ENCODE data around the gene IBA57. TPM values are rescaled to one million over a fixed set of nuclear protein-coding genes. Genes with fewer than 3 reads are reported as not detected.

IBA57 gene
- polyA plus RNA-seq, 2 of the 4 experiments (the other 2 are of a cell fraction): 1.5 to 2.2 TPM

DNA sequence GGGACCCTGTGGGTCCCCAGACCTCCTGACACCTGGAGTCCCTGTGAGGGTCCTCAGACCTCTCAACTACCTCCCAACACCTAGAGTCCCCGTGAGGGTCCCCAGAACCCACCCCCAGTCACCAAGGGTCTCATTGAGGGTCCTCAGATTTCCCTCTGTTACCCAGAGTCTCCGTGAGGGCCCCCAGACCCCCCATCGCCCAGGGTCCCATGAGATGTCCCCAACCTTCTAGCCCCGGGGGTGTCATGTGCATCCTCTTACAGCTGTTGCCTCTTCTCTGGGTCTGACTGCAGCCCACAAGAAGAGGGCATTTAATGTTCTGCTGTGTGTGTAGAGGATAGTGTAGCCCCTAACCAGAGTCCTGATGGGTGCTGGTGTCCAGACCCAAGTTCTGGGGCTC lies 17.8 kb upstream of the IBA57 start:
- Histone ChIP-seq H3K9me3 (no peaks in the 10 kb centered on the region), H3K4me2 (no peak overlapping the region), H3K27ac (no peak overlapping the region), H3K4me1 (peaks cover 5% of the 10 kb centered on the region; the same call in 1 of the 3 replicates), H3K4me3 (no peak overlapping the region)
- no peak for ATAC-seq
- FAIRE-seq: no peak
- WGBS (ENCODE audit: missing lambda C conversion rate): 91% methylated on average over 4 of the region's 4 CpGs
- no peak for DNase-seq (ENCODE audit: low read depth in 1 of 2, low spot score in 1 of 2)
- ChIA-PET CTCF (interaction anchor here (0.7 to 2.6 kb wide), 2 partner anchors 18 to 132 kb away, joined by 3 to 9 read pairs; partner anchors contain the start of gene IBA57), POLR2A (no interaction called here)
- TF ChIP-seq BHLHE40 (IDR thresholded peaks at IDR 0.05; ENCODE audit: low read depth, low read length): no peak
- no peak for TF ChIP-seq HOXA7 (CRISPR knock-in tag; IDR thresholded peaks at IDR 0.05)
- no peak for TF ChIP-seq RCOR1 (IDR thresholded peaks at IDR 0.05; ENCODE audit: low read depth, low read length)
- no peak for TF ChIP-seq EP300 (IDR thresholded peaks at IDR 0.05)
- no peak for TF ChIP-seq HOXB13 (CRISPR knock-in tag; IDR thresholded peaks at IDR 0.05; ENCODE audit: low read depth)
- TF ChIP-seq, protein P1, sequence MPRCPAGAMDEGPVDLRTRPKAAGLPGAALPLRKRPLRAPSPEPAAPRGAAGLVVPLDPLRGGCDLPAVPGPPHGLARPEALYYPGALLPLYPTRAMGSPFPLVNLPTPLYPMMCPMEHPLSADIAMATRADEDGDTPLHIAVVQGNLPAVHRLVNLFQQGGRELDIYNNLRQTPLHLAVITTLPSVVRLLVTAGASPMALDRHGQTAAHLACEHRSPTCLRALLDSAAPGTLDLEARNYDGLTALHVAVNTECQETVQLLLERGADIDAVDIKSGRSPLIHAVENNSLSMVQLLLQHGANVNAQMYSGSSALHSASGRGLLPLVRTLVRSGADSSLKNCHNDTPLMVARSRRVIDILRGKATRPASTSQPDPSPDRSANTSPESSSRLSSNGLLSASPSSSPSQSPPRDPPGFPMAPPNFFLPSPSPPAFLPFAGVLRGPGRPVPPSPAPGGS (IDR thresholded peaks at IDR 0.05): no peak
- TF ChIP-seq, protein P2, sequence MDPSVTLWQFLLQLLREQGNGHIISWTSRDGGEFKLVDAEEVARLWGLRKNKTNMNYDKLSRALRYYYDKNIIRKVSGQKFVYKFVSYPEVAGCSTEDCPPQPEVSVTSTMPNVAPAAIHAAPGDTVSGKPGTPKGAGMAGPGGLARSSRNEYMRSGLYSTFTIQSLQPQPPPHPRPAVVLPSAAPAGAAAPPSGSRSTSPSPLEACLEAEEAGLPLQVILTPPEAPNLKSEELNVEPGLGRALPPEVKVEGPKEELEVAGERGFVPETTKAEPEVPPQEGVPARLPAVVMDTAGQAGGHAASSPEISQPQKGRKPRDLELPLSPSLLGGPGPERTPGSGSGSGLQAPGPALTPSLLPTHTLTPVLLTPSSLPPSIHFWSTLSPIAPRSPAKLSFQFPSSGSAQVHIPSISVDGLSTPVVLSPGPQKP (IDR thresholded peaks at IDR 0.05; ENCODE audit: low read depth, low read length): no peak
- TF ChIP-seq JUN (IDR thresholded peaks at IDR 0.05): no peak
- no peak for TF ChIP-seq ZSCAN20 (CRISPR knock-in tag; IDR thresholded peaks at IDR 0.05)
- TF ChIP-seq TFCP2L1 (CRISPR knock-in tag; IDR thresholded peaks at IDR 0.05): no peak
- TF ChIP-seq HOXB5 (CRISPR knock-in tag; IDR thresholded peaks at IDR 0.05): no peak
- no peak for TF ChIP-seq ZNF302 (CRISPR knock-in tag; IDR thresholded peaks at IDR 0.05)
- no peak for TF ChIP-seq CTCF (IDR thresholded peaks at IDR 0.05)
- no peak for TF ChIP-seq JUNB (IDR thresholded peaks at IDR 0.05)
- TF ChIP-seq HEYL (CRISPR knock-in tag; IDR thresholded peaks at IDR 0.05): no peak
- TF ChIP-seq, protein P3, sequence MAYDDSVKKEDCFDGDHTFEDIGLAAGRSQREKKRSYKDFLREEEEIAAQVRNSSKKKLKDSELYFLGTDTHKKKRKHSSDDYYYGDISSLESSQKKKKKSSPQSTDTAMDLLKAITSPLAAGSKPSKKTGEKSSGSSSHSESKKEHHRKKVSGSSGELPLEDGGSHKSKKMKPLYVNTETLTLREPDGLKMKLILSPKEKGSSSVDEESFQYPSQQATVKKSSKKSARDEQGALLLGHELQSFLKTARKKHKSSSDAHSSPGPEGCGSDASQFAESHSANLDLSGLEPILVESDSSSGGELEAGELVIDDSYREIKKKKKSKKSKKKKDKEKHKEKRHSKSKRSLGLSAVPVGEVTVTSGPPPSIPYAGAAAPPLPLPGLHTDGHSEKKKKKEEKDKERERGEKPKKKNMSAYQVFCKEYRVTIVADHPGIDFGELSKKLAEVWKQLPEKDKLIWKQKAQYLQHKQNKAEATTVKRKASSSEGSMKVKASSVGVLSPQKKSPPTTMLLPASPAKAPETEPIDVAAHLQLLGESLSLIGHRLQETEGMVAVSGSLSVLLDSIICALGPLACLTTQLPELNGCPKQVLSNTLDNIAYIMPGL (CRISPR knock-in tag; IDR thresholded peaks at IDR 0.05; ENCODE audit: borderline replicate concordance): no peak
- no peak for TF ChIP-seq NPAS2 (CRISPR knock-in tag; IDR thresholded peaks at IDR 0.05; ENCODE audit: borderline replicate concordance)

DNA sequence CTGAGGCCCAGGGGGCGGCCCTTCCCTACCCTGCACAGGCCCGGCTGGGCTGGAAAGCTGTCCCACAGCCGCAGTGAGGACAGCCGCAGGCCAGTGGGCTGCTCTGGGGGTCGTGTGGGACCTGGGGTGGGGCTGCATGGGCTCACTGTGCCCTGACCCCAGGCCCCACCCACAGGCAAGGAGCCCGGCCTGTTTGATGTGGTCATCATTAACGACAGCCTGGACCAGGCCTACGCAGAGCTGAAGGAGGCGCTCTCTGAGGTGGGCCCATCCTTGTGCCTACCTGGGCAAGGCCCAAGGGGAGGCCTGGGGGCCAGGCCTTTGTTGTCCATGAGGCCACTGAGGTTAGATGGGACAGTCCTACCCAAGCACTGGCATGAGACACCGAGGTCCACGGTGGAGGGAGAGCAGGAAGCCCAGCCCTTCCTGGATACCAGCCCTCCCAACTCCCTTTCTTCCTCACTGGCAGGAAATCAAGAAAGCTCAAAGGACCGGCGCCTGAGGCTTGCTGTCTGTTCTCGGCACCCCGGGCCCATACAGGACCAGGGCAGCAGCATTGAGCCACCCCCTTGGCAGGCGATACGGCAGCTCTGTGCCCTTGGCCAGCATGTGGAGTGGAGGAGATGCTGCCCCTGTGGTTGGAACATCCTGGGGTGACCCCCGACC lies 17.3 kb upstream of the IBA57 start:
- H3K4me2 ChIP-seq: no peak overlapping the region
- no peak overlapping the region for H3K4me3 ChIP-seq
- H3K4me1 ChIP-seq: peaks cover 5% of the 10 kb centered on the region; the same call in 1 of the 3 replicates
- TF ChIP-seq USF2 (IDR thresholded peaks at IDR 0.05) (no peak), ATOH8 (CRISPR knock-in tag; IDR thresholded peaks at IDR 0.05; ENCODE audit: low read depth) (no peak), SREBF2 (IDR thresholded peaks at IDR 0.05) (no peak), JUN (IDR thresholded peaks at IDR 0.05) (no peak), FOSL2 (IDR thresholded peaks at IDR 0.05) (no peak), FOSL2 (CRISPR knock-in tag; IDR thresholded peaks at IDR 0.05) (no peak), JUNB (IDR thresholded peaks at IDR 0.05) (no peak), ESRRA (IDR thresholded peaks at IDR 0.05; ENCODE audit: borderline replicate concordance, low read length) (no peak), ZNF302 (CRISPR knock-in tag; IDR thresholded peaks at IDR 0.05) (no peak), ZFP36 (IDR thresholded peaks at IDR 0.05; ENCODE audit: borderline replicate concordance, partially characterized antibody) (no peak), CHD2 (IDR thresholded peaks at IDR 0.05; ENCODE audit: low read length, partially characterized antibody) (no peak), CBX2 (IDR thresholded peaks at IDR 0.05; ENCODE audit: borderline replicate concordance, low read depth) (no peak), ZSCAN20 (CRISPR knock-in tag; IDR thresholded peaks at IDR 0.05) (no peak), BHLHE40 (IDR thresholded peaks at IDR 0.05; ENCODE audit: low read depth, low read length) (no peak)
- no peaks in the 10 kb centered on the region for H3K9me3 ChIP-seq
- WGBS (ENCODE audit: missing lambda C conversion rate): 85% methylated on average over 8 of the region's 18 CpGs
- FAIRE-seq: no peak
- H3K27ac ChIP-seq: no peak overlapping the region
- no peak for ATAC-seq
- CTCF ChIA-PET: interaction anchor here (0.7 to 2.6 kb wide), 4 partner anchors 16 to 132 kb away, joined by 3 to 9 read pairs (median 3); partner anchors contain the start of gene IBA57
- POLR2A ChIA-PET: interaction anchor here (1.0 kb wide), 1 partner anchor 17 kb away, joined by 7 read pairs; the partner anchor contains the start of gene IBA57
- no peak for DNase-seq (ENCODE audit: low read depth in 1 of 2, low spot score in 1 of 2)

All from A549 (cell line).